ENCODE data around the gene HYAL4.
"Not testable (repeated sequence)": the region's sequence is repeated elsewhere in the genome, so short reads cannot be mapped to it uniquely, and the experiment has no call there.

HYAL4 gene

DNA sequence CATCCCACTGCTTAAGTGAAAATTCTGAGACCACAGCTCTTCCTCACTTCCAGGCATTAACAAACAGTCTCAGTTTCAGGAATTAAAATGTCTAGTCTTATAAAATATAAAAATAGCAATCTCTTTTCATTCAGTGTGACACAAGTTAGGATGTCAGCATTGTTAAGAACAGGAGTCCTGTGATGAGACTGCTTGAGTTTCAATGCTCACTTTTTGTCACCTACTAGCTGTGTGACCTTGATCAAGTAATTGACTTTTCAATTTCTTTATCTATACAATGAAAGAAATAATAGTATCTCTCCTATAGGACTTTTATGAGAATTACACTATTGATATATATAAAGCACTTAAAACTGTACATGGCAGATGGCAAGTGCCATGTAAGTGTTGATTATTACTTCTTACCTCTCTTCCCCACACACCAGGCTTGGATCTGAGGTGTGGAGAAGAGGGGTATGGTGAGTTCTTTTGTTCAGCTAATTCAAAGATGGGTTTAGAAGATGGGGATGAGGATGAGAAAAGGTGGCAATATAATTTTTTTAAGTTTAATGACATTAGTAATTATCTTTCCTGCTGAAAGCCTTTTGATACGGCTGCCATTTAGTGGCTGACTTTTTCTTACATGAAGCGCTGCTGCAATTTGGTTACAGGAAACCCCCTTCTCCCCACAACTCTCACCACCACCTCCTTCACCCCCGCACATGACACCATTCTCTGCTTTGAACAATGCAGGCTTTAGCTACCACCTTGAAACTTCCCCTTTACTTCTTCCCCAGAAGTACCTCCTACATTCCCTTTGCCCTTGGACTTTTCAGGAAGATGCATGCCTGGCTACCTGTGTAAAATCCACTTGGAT, 20.8 kb upstream of the HYAL4 start:
- Histone ChIP-seq H3K27me3 (ENCODE audit: insufficient read depth, poor library complexity, severe bottlenecking) (no peaks in the 10 kb centered on the region), H3K27ac (ENCODE audit: poor library complexity, severe bottlenecking) (no peak overlapping the region), H3K4me3 (ENCODE audit: severe bottlenecking) (no peak overlapping the region), H3K9me3 (ENCODE audit: severe bottlenecking) (no peaks in the 10 kb centered on the region), H3K4me1 (ENCODE audit: insufficient read depth, poor library complexity, severe bottlenecking) (peaks cover 8% of the 10 kb centered on the region), H3K36me3 (ENCODE audit: low read depth) (no peaks in the 10 kb centered on the region)
- ATAC-seq (ENCODE audit: low read depth) (no peak), DNase-seq (ENCODE audit: low spot score) (no peak)
- TF ChIP-seq, protein P1, sequence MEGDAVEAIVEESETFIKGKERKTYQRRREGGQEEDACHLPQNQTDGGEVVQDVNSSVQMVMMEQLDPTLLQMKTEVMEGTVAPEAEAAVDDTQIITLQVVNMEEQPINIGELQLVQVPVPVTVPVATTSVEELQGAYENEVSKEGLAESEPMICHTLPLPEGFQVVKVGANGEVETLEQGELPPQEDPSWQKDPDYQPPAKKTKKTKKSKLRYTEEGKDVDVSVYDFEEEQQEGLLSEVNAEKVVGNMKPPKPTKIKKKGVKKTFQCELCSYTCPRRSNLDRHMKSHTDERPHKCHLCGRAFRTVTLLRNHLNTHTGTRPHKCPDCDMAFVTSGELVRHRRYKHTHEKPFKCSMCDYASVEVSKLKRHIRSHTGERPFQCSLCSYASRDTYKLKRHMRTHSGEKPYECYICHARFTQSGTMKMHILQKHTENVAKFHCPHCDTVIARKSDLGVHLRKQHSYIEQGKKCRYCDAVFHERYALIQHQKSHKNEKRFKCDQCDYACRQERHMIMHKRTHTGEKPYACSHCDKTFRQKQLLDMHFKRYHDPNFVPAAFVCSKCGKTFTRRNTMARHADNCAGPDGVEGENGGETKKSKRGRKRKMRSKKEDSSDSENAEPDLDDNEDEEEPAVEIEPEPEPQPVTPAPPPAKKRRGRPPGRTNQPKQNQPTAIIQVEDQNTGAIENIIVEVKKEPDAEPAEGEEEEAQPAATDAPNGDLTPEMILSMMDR (IDR thresholded peaks at IDR 0.05; ENCODE audit: poor library complexity, severe bottlenecking): no peak

DNA sequence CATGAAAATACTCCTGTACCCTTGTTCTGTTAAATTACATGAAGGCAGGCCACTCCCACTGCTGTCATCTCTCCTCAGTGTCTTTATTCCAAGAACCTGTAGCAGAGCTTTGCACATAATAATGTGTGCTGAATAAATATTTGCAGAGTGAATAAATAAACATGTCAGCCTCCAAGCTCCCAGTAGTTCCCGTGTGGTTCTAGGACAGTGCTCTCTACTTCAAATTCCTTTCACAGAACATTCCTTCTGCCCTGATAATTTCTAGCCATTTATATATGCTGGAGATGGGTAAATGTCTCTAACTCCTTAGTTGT, 20.3 kb upstream of the HYAL4 start:
- TF ChIP-seq, protein P1 (IDR thresholded peaks at IDR 0.05; ENCODE audit: poor library complexity, severe bottlenecking): no peak
- ATAC-seq (ENCODE audit: low read depth): peak; percentile 25; the same call in 1 of the 3 replicates

DNA sequence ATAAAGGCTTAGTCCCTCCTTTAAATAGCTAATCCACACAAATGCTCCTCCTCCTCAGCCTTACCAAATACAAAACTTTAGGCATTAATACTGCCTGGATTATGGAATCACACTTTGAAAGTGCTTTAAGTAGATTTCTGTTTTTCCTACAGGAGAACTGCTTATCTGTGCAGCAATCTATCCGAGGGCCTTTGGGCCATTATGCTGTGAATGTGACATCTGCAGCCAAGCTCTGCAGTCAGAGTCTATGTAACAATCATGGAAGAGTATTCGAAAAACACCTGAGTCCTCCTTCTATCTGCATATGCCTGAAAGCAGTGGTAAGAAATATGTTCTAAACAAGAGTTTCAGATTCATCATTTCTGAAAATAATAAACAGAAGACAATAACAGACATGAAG, 16.2 kb upstream of the HYAL4 start:
- ATAC-seq (ENCODE audit: low read depth): no peak
- no peaks in the 10 kb centered on the region for H3K9me3 ChIP-seq (ENCODE audit: severe bottlenecking)
- no peak overlapping the region for H3K4me3 ChIP-seq (ENCODE audit: severe bottlenecking)
- DNase-seq (ENCODE audit: low spot score): no peak
- no peaks in the 10 kb centered on the region for H3K27me3 ChIP-seq (ENCODE audit: insufficient read depth, poor library complexity, severe bottlenecking)
- no peaks in the 10 kb centered on the region for H3K36me3 ChIP-seq (ENCODE audit: low read depth)
- H3K4me1 ChIP-seq (ENCODE audit: insufficient read depth, poor library complexity, severe bottlenecking): no peaks in the 10 kb centered on the region
- TF ChIP-seq, protein P1 (IDR thresholded peaks at IDR 0.05; ENCODE audit: poor library complexity, severe bottlenecking): no peak
- no peak overlapping the region for H3K27ac ChIP-seq (ENCODE audit: poor library complexity, severe bottlenecking)

More for the DNA sequence above, 20.3 kb upstream of the HYAL4 start:
- no peaks in the 10 kb centered on the region for H3K9me3 ChIP-seq (ENCODE audit: severe bottlenecking)
- no peak overlapping the region for H3K4me3 ChIP-seq (ENCODE audit: severe bottlenecking)
- H3K27me3 ChIP-seq (ENCODE audit: insufficient read depth, poor library complexity, severe bottlenecking): no peaks in the 10 kb centered on the region
- H3K36me3 ChIP-seq (ENCODE audit: low read depth): no peaks in the 10 kb centered on the region
- peaks cover 2% of the 10 kb centered on the region for H3K4me1 ChIP-seq (ENCODE audit: insufficient read depth, poor library complexity, severe bottlenecking)
- H3K27ac ChIP-seq (ENCODE audit: poor library complexity, severe bottlenecking): no peak overlapping the region
- no peak for DNase-seq (ENCODE audit: low spot score)

DNA sequence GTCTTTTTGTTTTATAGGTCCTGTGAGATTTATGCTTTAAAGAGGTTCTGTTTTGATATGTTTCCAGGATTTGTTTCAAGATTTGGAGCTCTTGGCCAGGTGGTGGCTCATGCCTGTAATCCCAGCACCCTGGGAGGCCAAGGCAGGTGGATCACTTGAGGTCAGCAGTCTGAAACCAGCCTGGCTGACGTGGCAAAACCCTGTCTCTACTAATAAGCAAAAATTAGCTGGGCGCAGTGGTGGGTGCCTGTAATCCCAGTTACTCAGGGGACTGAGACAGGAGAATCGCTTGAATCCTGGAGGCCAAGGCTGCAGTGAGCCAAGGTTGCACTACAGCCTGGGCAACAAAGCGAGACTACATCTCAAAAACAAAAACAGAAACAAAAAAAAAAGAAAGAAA, 8.3 kb upstream of the HYAL4 start:
- Histone ChIP-seq H3K36me3 (ENCODE audit: low read depth) (no peaks in the 10 kb centered on the region), H3K4me3 (ENCODE audit: severe bottlenecking) (no peak overlapping the region), H3K9me3 (ENCODE audit: severe bottlenecking) (peaks cover 1% of the 10 kb centered on the region), H3K27ac (ENCODE audit: poor library complexity, severe bottlenecking) (no peak overlapping the region), H3K4me1 (ENCODE audit: insufficient read depth, poor library complexity, severe bottlenecking) (no peaks in the 10 kb centered on the region), H3K27me3 (ENCODE audit: insufficient read depth, poor library complexity, severe bottlenecking) (no peaks in the 10 kb centered on the region)
- TF ChIP-seq, protein P1 (IDR thresholded peaks at IDR 0.05; ENCODE audit: poor library complexity, severe bottlenecking): no peak
- ATAC-seq (ENCODE audit: low read depth) (no peak), DNase-seq (ENCODE audit: low spot score) (no peak)

DNA sequence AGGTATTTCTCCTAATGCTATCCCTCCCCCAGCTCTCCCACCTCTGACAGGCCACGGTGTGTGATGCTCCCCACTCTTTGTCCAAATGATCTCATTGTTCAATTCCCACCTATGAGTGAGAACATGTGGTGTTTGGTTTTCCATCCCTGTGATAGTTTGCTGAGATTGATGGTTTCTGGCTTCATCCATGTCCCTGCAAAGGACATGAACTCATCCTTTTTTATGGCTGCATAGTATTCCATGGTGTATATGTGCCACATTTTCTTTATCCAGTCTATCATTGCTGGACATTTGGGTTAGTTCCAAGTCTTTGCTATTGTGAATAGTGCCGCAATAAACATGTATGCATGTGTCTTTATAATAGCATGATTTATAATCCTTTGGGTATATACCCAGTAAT, 5.9 kb upstream of the HYAL4 start:
- H3K36me3 ChIP-seq (ENCODE audit: low read depth); H3K9me3 ChIP-seq (ENCODE audit: severe bottlenecking); H3K27me3 ChIP-seq (ENCODE audit: insufficient read depth, poor library complexity, severe bottlenecking); H3K4me3 ChIP-seq (ENCODE audit: severe bottlenecking); H3K27ac ChIP-seq (ENCODE audit: poor library complexity, severe bottlenecking); H3K4me1 ChIP-seq (ENCODE audit: insufficient read depth, poor library complexity, severe bottlenecking); ATAC-seq (ENCODE audit: low read depth); DNase-seq (ENCODE audit: low spot score): not testable (repeated sequence)

DNA sequence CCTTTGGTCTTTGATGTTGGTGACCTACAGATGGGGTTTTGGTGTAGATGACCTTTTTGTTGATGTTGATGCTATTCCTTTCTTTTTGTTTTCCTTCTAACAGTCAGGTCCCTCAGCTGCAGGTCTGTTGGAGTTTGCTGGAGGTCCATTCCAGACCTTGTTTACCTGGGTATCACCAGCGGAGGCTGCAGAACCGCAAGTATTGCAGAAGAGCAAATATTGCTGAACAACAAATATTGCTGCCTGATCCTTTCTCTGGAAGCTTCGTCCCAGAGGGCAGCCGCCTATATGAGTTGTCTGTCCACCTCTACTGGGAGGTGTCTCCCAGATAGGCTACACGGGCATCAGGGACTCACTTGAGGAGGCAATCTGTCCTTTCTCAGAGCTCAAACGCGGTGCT, 827 bp upstream of the HYAL4 start:
- not testable (repeated sequence) for H3K36me3 ChIP-seq (ENCODE audit: low read depth); H3K27me3 ChIP-seq (ENCODE audit: insufficient read depth, poor library complexity, severe bottlenecking)

More for the DNA sequence above, 827 bp upstream of the HYAL4 start:
- not testable (repeated sequence) for DNase-seq (ENCODE audit: low spot score); H3K4me1 ChIP-seq (ENCODE audit: insufficient read depth, poor library complexity, severe bottlenecking); ATAC-seq (ENCODE audit: low read depth); H3K4me3 ChIP-seq (ENCODE audit: severe bottlenecking); H3K9me3 ChIP-seq (ENCODE audit: severe bottlenecking); H3K27ac ChIP-seq (ENCODE audit: poor library complexity, severe bottlenecking)
